UCSD-AML1 (cell line): Measurements from ENCODE around the gene E2F1.
"Not testable (repeated sequence)": the region's sequence is repeated elsewhere in the genome, so short reads cannot be mapped to it uniquely, and the experiment has no call there.

Source experiments
- DNase-seq: peaks from one replicate; lab custom pipeline; 2025; ENCODE audit not compliant: unreplicated experiment; lab: John Stamatoyannopoulos, UW

E2F1 gene

GRCh38 chr20:33710681-33711445 lies 24.7 kb upstream of the E2F1 start:
- DNase-seq = no peak

- DNase-seq = no peak
These were observed 23.8 kb upstream of the E2F1 start for GRCh38 chr20:33709905-33710541.

GRCh38 chr20:33709398-33709797 lies 23.2 kb upstream of the E2F1 start:
- no peak for DNase-seq

- DNase-seq = no peak
These were observed 21.5 kb upstream of the E2F1 start for GRCh38 chr20:33707668-33708067.

- DNase-seq = no peak
These were observed 18.2 kb upstream of the E2F1 start for GRCh38 chr20:33704197-33704924.

- no peak for DNase-seq
These were observed 17.4 kb upstream of the E2F1 start for GRCh38 chr20:33703498-33704137.

GRCh38 chr20:33702861-33703260 lies 16.7 kb upstream of the E2F1 start:
- no peak for DNase-seq

- no peak for DNase-seq
These were observed 15.7 kb upstream of the E2F1 start for GRCh38 chr20:33701629-33702450.

GRCh38 chr20:33700696-33701441 lies 14.7 kb upstream of the E2F1 start:
- DNase-seq = not testable (repeated sequence)

GRCh38 chr20:33698966-33699365 lies 12.8 kb upstream of the E2F1 start:
- DNase-seq = not testable (repeated sequence)

- DNase-seq = no peak
These were observed 10.9 kb upstream of the E2F1 start for GRCh38 chr20:33697129-33697528.

- no peak for DNase-seq
These were observed 10.3 kb upstream of the E2F1 start for GRCh38 chr20:33696448-33696847.

- DNase-seq = no peak
These were observed 8.4 kb upstream of the E2F1 start for GRCh38 chr20:33694639-33695012.

- DNase-seq = no peak
These were observed 7.8 kb upstream of the E2F1 start for GRCh38 chr20:33693741-33694638.

- no peak for DNase-seq
These were observed 7.1 kb upstream of the E2F1 start for GRCh38 chr20:33693289-33693688.

- no peak for DNase-seq
These were observed 3.8 kb upstream of the E2F1 start for GRCh38 chr20:33689973-33690372.

GRCh38 chr20:33689493-33689892 lies 3.3 kb upstream of the E2F1 start:
- DNase-seq = no peak

GRCh38 chr20:33688938-33689424 lies 2.8 kb upstream of the E2F1 start:
- no peak for DNase-seq
